HS-27A (cell line): Measurements from ENCODE around the gene SPATS2L.

Experiments
- DNase-seq: peaks from one replicate; pipeline ENCODE4 v3.0.0-alpha.2; 2012; ENCODE audit warnings: low read depth, missing footprints

SPATS2L gene

GRCh38 chr2:200306196-200306930 lies at the start of gene SPATS2L:
SPATS2L (plus strand) TSS chr2:200306693; CDS start chr2:200389245, 82,552 bp downstream.
- DNase-seq, result peak; percentile 55

GRCh38 chr2:200257570-200257969 lies 48.9 kb upstream of the SPATS2L start:
- DNase-seq, result no peak

- DNase-seq, result no peak
Measured at GRCh38 chr2:200258081-200258480, 48.4 kb upstream of the SPATS2L start.

GRCh38 chr2:200258881-200259576 lies 47.5 kb upstream of the SPATS2L start:
- DNase-seq, result no peak

GRCh38 chr2:200259577-200259957 lies 46.9 kb upstream of the SPATS2L start:
- DNase-seq, result no peak

GRCh38 chr2:200262047-200262446 lies 44.4 kb upstream of the SPATS2L start:
- no peak for DNase-seq

GRCh38 chr2:200263279-200263678 lies 43.2 kb upstream of the SPATS2L start:
- DNase-seq, result no peak

GRCh38 chr2:200264631-200265030 lies 41.9 kb upstream of the SPATS2L start:
- DNase-seq, result no peak

- DNase-seq, result no peak
Measured at GRCh38 chr2:200266406-200266805, 40.1 kb upstream of the SPATS2L start.

GRCh38 chr2:200267350-200267749 lies 39.1 kb upstream of the SPATS2L start:
- no peak for DNase-seq

GRCh38 chr2:200270732-200271131 lies 35.8 kb upstream of the SPATS2L start:
- no peak for DNase-seq

GRCh38 chr2:200272320-200272719 lies 34.2 kb upstream of the SPATS2L start:
- DNase-seq, result no peak

- no peak for DNase-seq
Measured at GRCh38 chr2:200274116-200275075, 32.1 kb upstream of the SPATS2L start.

GRCh38 chr2:200275295-200276013 lies 31.0 kb upstream of the SPATS2L start:
- DNase-seq, result no peak

GRCh38 chr2:200276472-200276871 lies 30.0 kb upstream of the SPATS2L start:
- no peak for DNase-seq

GRCh38 chr2:200278694-200279316 lies 27.7 kb upstream of the SPATS2L start:
- no peak for DNase-seq

- DNase-seq, result no peak
Measured at GRCh38 chr2:200279857-200280256, 26.6 kb upstream of the SPATS2L start.

- DNase-seq, result no peak
Measured at GRCh38 chr2:200286578-200286977, 19.9 kb upstream of the SPATS2L start.

- no peak for DNase-seq
Measured at GRCh38 chr2:200288670-200289429, 17.6 kb upstream of the SPATS2L start.

- no peak for DNase-seq
Measured at GRCh38 chr2:200296118-200296517, 10.4 kb upstream of the SPATS2L start.

- DNase-seq, result no peak
Measured at GRCh38 chr2:200297100-200297499, 9.4 kb upstream of the SPATS2L start.
